Tibial nerve (tissue), 4 donors: Measurements from ENCODE around the gene CUX1. TPM values are rescaled to one million over a fixed set of nuclear protein-coding genes. Genes with fewer than 3 reads are reported as not detected.
"Not testable (repeated sequence)": the region's sequence is repeated elsewhere in the genome, so short reads cannot be mapped to it uniquely, and the experiment has no call there.

ENCODE experiments used
- DNase-seq, 2 donors: peaks; one replicate each; pipeline ENCODE4 v3.0.0-alpha.2; 2019; ENCODE audit warnings: low spot score in 2 of 2
- H3K27ac ChIP-seq, 4 donors: fragments of 200-600 bp; sonication (generic) in 3 of 4; one replicate each; pipeline ENCODE4 v1.5.1; 2017 to 2019; ENCODE audit warnings: mild to moderate bottlenecking in 1 of 4
- H3K27me3 ChIP-seq, 2 donors: fragments of 200-600 bp; sonication (generic) in 1 of 2; one replicate each; pipeline versions ENCODE4 v1.5.1 to v1.6.0; 2017 to 2019
- H3K36me3 ChIP-seq, 3 donors: fragments of 200-600 bp; sonication (generic); one replicate each; pipeline ENCODE4 v1.5.1; 2018 to 2019
- H3K4me1 ChIP-seq, 4 donors: fragments of 200-600 bp; sonication (generic) in 3 of 4; one replicate each; pipeline ENCODE4 v1.5.1; 2017 to 2019
- H3K4me3 ChIP-seq, 4 donors: fragments of 200-600 bp; sonication (generic) in 3 of 4; one replicate each; pipeline ENCODE4 v1.5.1; 2017 to 2019; ENCODE audit warnings: mild to moderate bottlenecking in 1 of 4, moderate library complexity in 1 of 4
- H3K9me3 ChIP-seq, 4 donors: fragments of 200-600 bp; sonication (generic) in 3 of 4; one replicate each; pipeline ENCODE4 v1.5.1; 2017 to 2019
- CTCF ChIP-seq, 5 experiments: fragments of 200-600 bp in 3 of 5; fragments of 450-650 bp in 2 of 5; sonication (generic) in 3 of 5; IDR thresholded peaks; one replicate each; pipeline ENCODE4 v1.5.1; 2016 to 2019; ENCODE audit warnings: antibody characterized with exemption in 5 of 5, mild to moderate bottlenecking in 3 of 5, moderate library complexity in 2 of 5
- EP300 ChIP-seq, 2 donors: sonication (generic); formaldehyde crosslinking; IDR thresholded peaks; one replicate each; pipeline ENCODE4 v1.6.1; 2017; ENCODE audit warnings: antibody characterized with exemption in 2 of 2, mild to moderate bottlenecking in 1 of 2
- POLR2A ChIP-seq, 2 donors: fragments of 450-650 bp; IDR thresholded peaks; one replicate each; pipeline ENCODE4 v1.6.1; 2017; ENCODE audit warnings: antibody characterized with exemption in 2 of 2, mild to moderate bottlenecking in 2 of 2, moderate library complexity in 2 of 2
- WGBS, 2 donors: methylation state at CpG; one replicate each; pipeline ENCODE4 v1.1.5; 2018; 5-methylcytosine and 5-hydroxymethylcytosine counted together
- total RNA-seq, 4 donors: library from RNA; depleted of rRNA; stranded (reverse); fragments of >200 nt; gene quantifications; one replicate each; pipeline ENCODE4 v1.1.0, GENCODE V29; 2016

The CUX1 gene
- total RNA-seq, 4 donors from 2014 or later, result 74.5 to 104 (median 84.3) TPM

- Histone ChIP-seq H3K4me3 (no peak overlapping the region), H3K27ac (peak overlapping the region in 1 of 4 donors; percentile 96), H3K9me3 (no peaks in the 10 kb centered on the region), H3K4me1 (peaks cover 0 to 49% (median 9%) of the 10 kb centered on the region in 4 donors), H3K36me3 (no peaks in the 10 kb centered on the region), H3K27me3 (no peaks in the 10 kb centered on the region)
- WGBS, 2 donors, result 75 to 85% methylated on average over 8 of the region's 8 CpGs
- TF ChIP-seq CTCF (IDR thresholded peaks at IDR 0.05) (no peak), POLR2A (IDR thresholded peaks at IDR 0.05) (no peak), EP300 (IDR thresholded peaks at IDR 0.05) (no peak)
- no peak for DNase-seq
Measured at GRCh38 chr7:101820703-101821102, 3.3 kb downstream of the CUX1 start.

- H3K9me3 ChIP-seq, H3K36me3 ChIP-seq, H3K4me3 ChIP-seq, H3K27me3 ChIP-seq, DNase-seq: not testable (repeated sequence)
- peaks cover 0 to 47% (median 9%) of the 10 kb centered on the region in 4 donors for H3K4me1 ChIP-seq
- 89 to 92% methylated on average over 6 of the region's 6 CpGs for WGBS, 2 donors
- peak overlapping the region in 1 of 4 donors; percentile 53 for H3K27ac ChIP-seq
Measured at GRCh38 chr7:101822632-101823031, 5.2 kb downstream of the CUX1 start.

GRCh38 chr7:101823096-101823495 lies 5.7 kb downstream of the CUX1 start:
- TF ChIP-seq POLR2A (IDR thresholded peaks at IDR 0.05), result no peak
- TF ChIP-seq CTCF (IDR thresholded peaks at IDR 0.05), result no peak
- TF ChIP-seq EP300 (IDR thresholded peaks at IDR 0.05), result no peak
- Histone ChIP-seq H3K9me3 (no peaks in the 10 kb centered on the region), H3K36me3 (no peaks in the 10 kb centered on the region), H3K27me3 (no peaks in the 10 kb centered on the region), H3K27ac (peak overlapping the region in 1 of 4 donors; percentile 53), H3K4me3 (no peak overlapping the region), H3K4me1 (peaks cover 0 to 42% (median 9%) of the 10 kb centered on the region in 4 donors)
- no peak for DNase-seq
- 80 to 85% methylated on average over 11 of the region's 11 CpGs for WGBS, 2 donors

- no peaks in the 10 kb centered on the region for H3K9me3 ChIP-seq
- no peak for DNase-seq
- H3K4me3 ChIP-seq, result no peak overlapping the region
- 72 to 73% methylated on average over 5 of the region's 5 CpGs for WGBS, 2 donors
- H3K27ac ChIP-seq, result peak overlapping the region in 1 of 4 donors; percentile 53
- TF ChIP-seq POLR2A (IDR thresholded peaks at IDR 0.05) (no peak), CTCF (IDR thresholded peaks at IDR 0.05) (no peak)
- H3K4me1 ChIP-seq, result peaks cover 0 to 42% (median 6%) of the 10 kb centered on the region in 4 donors
- H3K27me3 ChIP-seq, result no peaks in the 10 kb centered on the region
- no peaks in the 10 kb centered on the region for H3K36me3 ChIP-seq
Measured at GRCh38 chr7:101823596-101823995, 6.2 kb downstream of the CUX1 start.

- no peak overlapping the region for H3K4me3 ChIP-seq
- no peak for DNase-seq
- peaks cover 0 to 39% (median 2%) of the 10 kb centered on the region in 4 donors for H3K4me1 ChIP-seq
- H3K27ac ChIP-seq, result no peak overlapping the region
- no peaks in the 10 kb centered on the region for H3K36me3 ChIP-seq
- WGBS, 2 donors, result 94 to 95% methylated on average over 8 of the region's 8 CpGs
- no peaks in the 10 kb centered on the region for H3K27me3 ChIP-seq
- no peaks in the 10 kb centered on the region for H3K9me3 ChIP-seq
- TF ChIP-seq CTCF (IDR thresholded peaks at IDR 0.05) (no peak), POLR2A (IDR thresholded peaks at IDR 0.05) (no peak), EP300 (IDR thresholded peaks at IDR 0.05) (no peak)
Measured at GRCh38 chr7:101824440-101824839, 7.0 kb downstream of the CUX1 start.
